ENCODE measurements around the gene FGF5.

FGF5 gene

DNA sequence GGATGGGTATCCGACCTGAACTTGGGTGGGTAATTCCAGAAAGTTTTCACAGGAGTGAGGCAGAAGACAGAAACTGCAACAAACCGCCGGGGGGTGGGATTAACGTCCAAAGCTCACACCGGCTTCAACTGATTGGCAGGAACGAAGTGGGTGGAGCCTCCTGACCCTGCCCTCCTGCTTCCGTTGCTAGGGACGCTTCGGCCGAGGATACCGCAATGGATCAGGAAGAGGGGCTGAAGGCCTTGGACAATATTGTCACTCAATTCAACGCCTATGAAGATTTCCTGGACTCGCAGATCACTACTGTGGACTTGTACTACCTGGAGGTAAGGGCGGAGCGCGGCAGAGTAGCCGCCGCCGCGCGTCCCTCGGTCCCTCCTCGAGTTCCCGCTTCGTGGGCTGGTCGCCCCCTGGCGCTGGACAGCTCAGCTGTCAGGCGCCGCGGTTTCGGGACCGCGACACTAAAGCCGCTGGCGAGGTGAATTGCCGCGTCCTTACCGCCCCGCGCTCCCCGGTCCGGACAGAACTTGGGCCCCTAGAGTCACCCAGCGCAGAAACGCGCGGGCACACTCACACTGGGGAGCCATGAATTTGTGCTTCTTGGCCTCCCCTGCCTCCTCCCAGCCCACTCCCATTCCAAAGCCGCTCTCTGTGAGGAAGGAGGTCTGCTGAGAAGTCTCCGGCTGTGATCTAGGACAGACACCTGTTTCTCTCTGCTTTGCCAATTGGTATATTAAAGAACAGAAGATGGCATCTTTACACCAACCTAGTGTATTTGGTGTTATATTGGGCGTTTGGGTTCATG, 69.3 kb downstream of the FGF5 start, which contains the start of gene CFAP299:
Gene CFAP299, plus strand, starts transcription at position 177 of the 805 bp plus-strand sequence.
- peak in 49 of 58 donors; percentile 1 to 74 (median 22) for DNase-seq

DNA sequence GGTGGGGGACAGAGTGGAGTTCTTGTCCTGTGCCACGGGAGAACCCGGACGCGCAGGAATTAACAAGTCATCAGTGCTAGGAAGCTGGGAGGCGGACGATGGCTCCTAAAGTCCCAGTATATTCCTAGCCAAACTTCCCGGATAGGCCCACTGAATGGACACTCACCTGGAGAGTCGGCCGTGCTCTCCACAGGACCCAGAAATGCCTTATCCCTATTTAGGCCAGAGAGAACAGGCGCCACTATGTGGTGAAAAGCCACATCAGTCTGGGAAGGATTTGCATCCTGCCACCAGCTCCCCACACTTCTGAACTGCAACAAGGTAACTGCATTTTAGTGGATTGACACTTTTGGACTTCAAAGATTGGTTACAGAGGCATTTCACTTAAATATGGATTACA, 70.1 kb downstream of the FGF5 start:
- DNase-seq: peak in 4 of 58 donors; percentile 0 to 4 (median 4)

DNA sequence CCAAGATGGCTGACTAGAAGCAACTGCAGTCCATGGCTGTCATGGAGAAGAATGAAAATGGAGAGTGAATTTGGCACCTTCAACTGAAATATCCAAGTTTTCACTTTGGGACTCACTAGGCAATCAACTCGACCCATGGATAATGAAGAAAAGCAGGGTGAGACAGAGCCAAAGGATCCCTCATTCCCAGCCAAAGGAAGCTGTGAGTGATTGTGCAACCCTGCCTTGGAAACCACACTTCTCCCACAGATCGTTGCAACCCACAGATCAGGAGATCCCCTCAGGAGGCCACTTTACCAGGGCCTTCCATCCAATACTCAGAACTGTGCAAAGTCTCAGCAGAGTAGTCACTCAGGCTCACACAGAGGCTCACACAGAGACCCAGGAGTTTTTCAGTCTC, 73.6 kb downstream of the FGF5 start:
- no peak for DNase-seq
